Measurements from ENCODE around the gene DHX58. TPM values are rescaled to one million over a fixed set of nuclear protein-coding genes. Genes with fewer than 3 reads are reported as not detected.

The DHX58 gene
- total RNA-seq (2021) (2.1 and 3.3 TPM in 2 replicates), Bru-seq, nascent RNA (percentile 26 among the genes with signal in this experiment), BruChase-seq, experiment 1, labeled RNA remaining after a 2-hour chase (percentile 34 among the genes with signal in this experiment), BruChase-seq, experiment 2, labeled RNA remaining after a 6-hour chase (percentile 30 among the genes with signal in this experiment)
- long read RNA-seq, partial matches to known transcripts, result 0 of 1 reads
- long read RNA-seq, other reads (novel, unspliced or antisense), result 0 of 1 reads

- TF ChIP-seq EZH2 (IDR thresholded peaks at IDR 0.05; ENCODE audit: borderline replicate concordance, low read depth, low read length, poor library complexity, severe bottlenecking) (no peak), CTCF (conservative IDR thresholded peaks at IDR 0.05; ENCODE audit: low read depth, low read length) (no peak)
- ChIA-PET POLR2A (ENCODE audit: low non-redundant PET) (no interaction called here), CTCF (no interaction called here)
- Histone ChIP-seq H3K36me3 (ENCODE audit: insufficient read depth, low read length, poor library complexity, severe bottlenecking) (peaks cover 12% of the 10 kb centered on the region), H3K27ac (ENCODE audit: low read depth, low read length, poor library complexity, severe bottlenecking) (no peak within 1 kb of the TSS), H3K4me3 (ENCODE audit: low read depth, low read length, poor library complexity, severe bottlenecking) (peak within 1 kb of the TSS; percentile 42), H3K27me3 (replicated peaks; ENCODE audit: insufficient read depth, low read depth, low read length, poor library complexity) (no peaks in the 10 kb centered on the region), H3K9me3 (ENCODE audit: low read depth, low read length, poor library complexity, severe bottlenecking) (no peaks in the 10 kb centered on the region), H3K4me1 (ENCODE audit: insufficient read depth, low read length, poor library complexity, severe bottlenecking) (no peaks in the 10 kb centered on the region)
- intact Hi-C loops (cut with micrococcal nuclease; ENCODE audit: unreplicated experiment), result no loop called here
- peak; percentile 76 for DNase-seq (ENCODE audit: low spot score)
- BruUV-seq (replicated peaks), result no TSS peak
Observed at GRCh38 chr17:42112552-42113176, at the start of gene DHX58. Gene DHX58, minus strand, starts transcription at chr17:42112714. Its CDS starts 822 bp downstream, at chr17:42111892.

GRCh38 chr17:42160531-42160910, 48.0 kb upstream of the DHX58 start:
- Histone ChIP-seq H3K36me3 (ENCODE audit: insufficient read depth, low read length, poor library complexity, severe bottlenecking) (no peaks in the 10 kb centered on the region), H3K9me3 (ENCODE audit: low read depth, low read length, poor library complexity, severe bottlenecking) (no peaks in the 10 kb centered on the region), H3K27me3 (replicated peaks; ENCODE audit: insufficient read depth, low read depth, low read length, poor library complexity) (no peaks in the 10 kb centered on the region), H3K4me3 (ENCODE audit: low read depth, low read length, poor library complexity, severe bottlenecking) (no peak overlapping the region), H3K4me1 (ENCODE audit: insufficient read depth, low read length, poor library complexity, severe bottlenecking) (no peaks in the 10 kb centered on the region), H3K27ac (ENCODE audit: low read depth, low read length, poor library complexity, severe bottlenecking) (no peak overlapping the region)
- intact Hi-C loops (cut with micrococcal nuclease; ENCODE audit: unreplicated experiment), result no loop called here
- ChIA-PET CTCF (interaction anchor here (0.6 kb wide), 1 partner anchor 1938 kb away, joined by 4 read pairs; no protein-coding TSS in a partner anchor), POLR2A (ENCODE audit: low non-redundant PET) (no interaction called here)
- DNase-seq (ENCODE audit: low spot score), result no peak
- TF ChIP-seq EZH2 (IDR thresholded peaks at IDR 0.05; ENCODE audit: borderline replicate concordance, low read depth, low read length, poor library complexity, severe bottlenecking) (no peak), CTCF (conservative IDR thresholded peaks at IDR 0.05; ENCODE audit: low read depth, low read length) (no peak)
- no TSS peak for BruUV-seq (replicated peaks)

GRCh38 chr17:42159796-42160530, 47.4 kb upstream of the DHX58 start:
- ChIA-PET CTCF (no interaction called here), POLR2A (ENCODE audit: low non-redundant PET) (no interaction called here)
- H3K4me1 ChIP-seq (ENCODE audit: insufficient read depth, low read length, poor library complexity, severe bottlenecking), result no peaks in the 10 kb centered on the region
- no peak overlapping the region for H3K27ac ChIP-seq (ENCODE audit: low read depth, low read length, poor library complexity, severe bottlenecking)
- DNase-seq (ENCODE audit: low spot score), result no peak
- no peaks in the 10 kb centered on the region for H3K9me3 ChIP-seq (ENCODE audit: low read depth, low read length, poor library complexity, severe bottlenecking)
- TF ChIP-seq EZH2 (IDR thresholded peaks at IDR 0.05; ENCODE audit: borderline replicate concordance, low read depth, low read length, poor library complexity, severe bottlenecking) (no peak), CTCF (conservative IDR thresholded peaks at IDR 0.05; ENCODE audit: low read depth, low read length) (no peak)
- no peaks in the 10 kb centered on the region for H3K36me3 ChIP-seq (ENCODE audit: insufficient read depth, low read length, poor library complexity, severe bottlenecking)
- intact Hi-C loops (cut with micrococcal nuclease; ENCODE audit: unreplicated experiment), result no loop called here
- BruUV-seq (replicated peaks), result no TSS peak
- H3K4me3 ChIP-seq (ENCODE audit: low read depth, low read length, poor library complexity, severe bottlenecking), result no peak overlapping the region
- H3K27me3 ChIP-seq (replicated peaks; ENCODE audit: insufficient read depth, low read depth, low read length, poor library complexity), result no peaks in the 10 kb centered on the region
